Myocyte (in vitro differentiated cells): ENCODE data around the gene SPANXA1. TPM values are rescaled to one million over a fixed set of nuclear protein-coding genes. Genes with fewer than 3 reads are reported as not detected.
"Not testable (repeated sequence)": the region's sequence is repeated elsewhere in the genome, so short reads cannot be mapped to it uniquely, and the experiment has no call there.

Experiments
- DNase-seq: peaks from one replicate; pipeline ENCODE4 v3.0.0-alpha.2; 2012; ENCODE audit warnings: low read depth
- polyA plus RNA-seq: library from polyadenylated mRNA; unstranded; fragments of >200 nt; gene quantifications from one replicate; pipeline ENCODE4 v1.2.1, GENCODE V29; 2012; ENCODE audit warnings: missing spikeins
- total RNA-seq: library from RNA; depleted of rRNA; stranded (reverse); fragments of >200 nt; gene quantifications from 2 replicates; pipeline ENCODE4 v1.2.3, GENCODE V29; 2014

The SPANXA1 gene
- not detected in 2 replicates for total RNA-seq
- not detected for polyA plus RNA-seq

GRCh38 chrX:141584638-141585037 lies at the start of gene SPANXA1:
TSS of gene SPANXA1 (minus strand) at chrX:141584738. CDS start at chrX:141584678, 60 bp downstream.
- not testable (repeated sequence) for DNase-seq

GRCh38 chrX:141632124-141632523 lies 47.6 kb upstream of the SPANXA1 start:
- DNase-seq: no peak

GRCh38 chrX:141619336-141619735 lies 34.8 kb upstream of the SPANXA1 start:
- no peak for DNase-seq

DNA sequence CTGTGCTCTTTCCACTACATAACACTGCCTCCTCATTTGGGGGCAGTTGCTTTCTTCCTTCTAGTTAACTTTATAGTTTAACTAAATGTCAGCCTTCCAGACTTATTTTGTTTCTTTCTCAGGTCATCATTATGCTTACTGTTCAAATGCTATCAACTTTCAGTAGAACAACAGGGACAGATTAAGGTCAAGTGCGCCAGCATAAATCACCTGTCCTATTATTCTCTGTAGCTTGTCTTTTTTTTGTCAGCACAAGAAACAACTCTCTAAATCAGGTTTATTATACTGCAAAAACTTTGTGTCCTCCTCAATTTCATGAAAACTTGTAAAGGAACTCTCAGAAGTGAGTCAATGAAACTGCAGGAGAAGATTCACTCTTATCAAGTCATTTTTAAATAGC lies 24.6 kb upstream of the SPANXA1 start:
- DNase-seq: no peak

DNA sequence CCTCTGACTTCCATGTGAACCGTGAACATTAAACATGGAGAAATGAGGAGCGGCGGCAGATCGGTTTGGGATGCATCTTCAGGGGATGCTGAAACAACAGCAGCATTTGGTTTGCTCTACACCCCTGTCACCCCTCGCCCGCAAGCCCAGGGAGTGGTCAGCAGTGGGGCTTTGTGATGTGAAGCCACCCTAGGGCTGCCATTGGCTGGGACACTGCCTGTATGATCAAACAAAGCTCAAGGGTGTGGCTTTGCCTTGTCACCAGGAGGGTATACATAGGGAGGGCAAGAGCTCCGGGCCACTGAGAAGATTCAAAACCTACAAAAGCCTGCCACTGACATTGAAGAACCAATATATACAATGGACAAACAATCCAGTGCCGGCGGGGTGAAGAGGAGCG lies 4.9 kb upstream of the SPANXA1 start, which contains the start of gene SPANXA2:
Gene SPANXA2, plus strand, starts transcription at position 301 of the 400 bp plus-strand sequence. Its CDS starts 60 bp downstream, at position 361.
- not testable (repeated sequence) for DNase-seq

- DNase-seq: not testable (repeated sequence)
Measured at GRCh38 chrX:141542551-141542950, 42.0 kb downstream of the SPANXA1 start.

Other genes starting within 250 kb of the SPANXA1 start
- gene SPANXA2, start 5.0 kb upstream of the SPANXA1 start, total RNA-seq: not detected in 2 replicates
- gene SPANXD, start 114.0 kb upstream of the SPANXA1 start, total RNA-seq: not detected in 2 replicates